C4-2B (cell line): ENCODE measurements around the gene EVA1A.

Experiments used
- ZFX ChIP-seq: fragments of 450-650 bp; IDR thresholded peaks from 2 replicates; pipeline ENCODE4 v1.6.1; 2017
- TF ChIP-seq, protein P1 (sequence below): fragments of 450-650 bp; conservative IDR thresholded peaks from 2 replicates; pipeline ENCODE4 v1.5.1; 2017; ENCODE audit warnings: mild to moderate bottlenecking

DNA sequence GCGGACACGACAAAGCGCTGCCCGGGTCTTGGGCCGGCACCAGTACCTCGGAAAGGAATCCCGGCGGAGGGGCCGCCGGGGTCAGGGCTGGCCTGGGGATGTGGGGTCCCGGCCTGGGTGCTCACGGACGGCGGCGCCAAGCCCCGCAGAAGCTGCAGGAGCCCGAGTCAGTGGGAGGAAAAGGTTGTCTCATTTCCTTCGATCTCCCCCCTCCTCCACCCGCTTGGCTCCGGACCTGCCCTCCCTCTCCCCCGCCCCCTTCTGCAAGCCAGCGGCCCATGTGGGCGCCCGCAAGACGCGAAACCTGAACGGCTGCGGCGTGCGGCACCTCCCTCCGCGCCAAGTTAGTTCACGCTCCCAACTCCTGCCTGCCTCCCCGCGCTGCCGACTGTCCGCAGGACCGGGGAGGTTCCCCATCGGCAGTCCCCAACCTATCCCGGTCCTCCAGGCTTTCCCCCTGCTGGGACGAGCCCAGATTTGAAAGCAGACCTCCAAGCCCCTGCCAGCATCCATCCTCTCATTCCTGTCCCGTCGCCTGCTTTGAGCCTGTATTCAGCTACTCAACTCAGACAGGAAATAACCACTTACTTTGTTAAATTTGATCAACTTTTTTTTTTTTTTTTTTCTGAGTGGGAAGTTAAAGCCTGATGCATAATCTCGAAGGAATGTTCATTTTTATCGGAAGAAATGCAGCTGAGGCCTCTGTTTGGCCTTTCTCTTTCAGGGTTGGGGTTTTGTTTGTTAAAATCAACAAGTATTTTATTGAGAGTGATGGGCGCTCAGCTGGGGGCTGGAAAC lies at the start of gene EVA1A:
- TF ChIP-seq, protein P1, sequence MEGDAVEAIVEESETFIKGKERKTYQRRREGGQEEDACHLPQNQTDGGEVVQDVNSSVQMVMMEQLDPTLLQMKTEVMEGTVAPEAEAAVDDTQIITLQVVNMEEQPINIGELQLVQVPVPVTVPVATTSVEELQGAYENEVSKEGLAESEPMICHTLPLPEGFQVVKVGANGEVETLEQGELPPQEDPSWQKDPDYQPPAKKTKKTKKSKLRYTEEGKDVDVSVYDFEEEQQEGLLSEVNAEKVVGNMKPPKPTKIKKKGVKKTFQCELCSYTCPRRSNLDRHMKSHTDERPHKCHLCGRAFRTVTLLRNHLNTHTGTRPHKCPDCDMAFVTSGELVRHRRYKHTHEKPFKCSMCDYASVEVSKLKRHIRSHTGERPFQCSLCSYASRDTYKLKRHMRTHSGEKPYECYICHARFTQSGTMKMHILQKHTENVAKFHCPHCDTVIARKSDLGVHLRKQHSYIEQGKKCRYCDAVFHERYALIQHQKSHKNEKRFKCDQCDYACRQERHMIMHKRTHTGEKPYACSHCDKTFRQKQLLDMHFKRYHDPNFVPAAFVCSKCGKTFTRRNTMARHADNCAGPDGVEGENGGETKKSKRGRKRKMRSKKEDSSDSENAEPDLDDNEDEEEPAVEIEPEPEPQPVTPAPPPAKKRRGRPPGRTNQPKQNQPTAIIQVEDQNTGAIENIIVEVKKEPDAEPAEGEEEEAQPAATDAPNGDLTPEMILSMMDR: no peak
- TF ChIP-seq ZFX: no peak
